SK-N-SH treated with all-trans-retinoic acid at 6 μM for 48 hours (cell line): ENCODE data around the gene GDF2.

Experiments
- CSDC2 ChIP-seq: fragments of 250-450 bp; sonication (Bioruptor Pico); IDR thresholded peaks from 2 replicates; pipeline ENCODE4 v1.5.0; 2020; ENCODE audit warnings: mild to moderate bottlenecking, moderate library complexity
- RARB ChIP-seq: fragments of 250-450 bp; sonication (Bioruptor Pico); IDR thresholded peaks from 2 replicates; pipeline ENCODE4 v1.8.0; 2021; ENCODE audit warnings: mild to moderate bottlenecking, moderate library complexity
- ZNF565 ChIP-seq: fragments of 450-650 bp; formaldehyde crosslinking; conservative IDR thresholded peaks from 2 replicates; pipeline ENCODE4 v1.5.0; 2020; ENCODE audit warnings: low read depth, mild to moderate bottlenecking, moderate library complexity
- TF ChIP-seq, protein P1 (sequence below): fragments of 250-450 bp; sonication (Bioruptor Pico); IDR thresholded peaks from 2 replicates; pipeline ENCODE4 v1.8.0; 2020; ENCODE audit warnings: mild to moderate bottlenecking, moderate library complexity, borderline replicate concordance
- TF ChIP-seq, protein P2 (sequence below): fragments of 250-450 bp; sonication (Bioruptor Pico); IDR thresholded peaks from 2 replicates; pipeline ENCODE4 v1.5.1; 2021; ENCODE audit warnings: mild to moderate bottlenecking, moderate library complexity

DNA sequence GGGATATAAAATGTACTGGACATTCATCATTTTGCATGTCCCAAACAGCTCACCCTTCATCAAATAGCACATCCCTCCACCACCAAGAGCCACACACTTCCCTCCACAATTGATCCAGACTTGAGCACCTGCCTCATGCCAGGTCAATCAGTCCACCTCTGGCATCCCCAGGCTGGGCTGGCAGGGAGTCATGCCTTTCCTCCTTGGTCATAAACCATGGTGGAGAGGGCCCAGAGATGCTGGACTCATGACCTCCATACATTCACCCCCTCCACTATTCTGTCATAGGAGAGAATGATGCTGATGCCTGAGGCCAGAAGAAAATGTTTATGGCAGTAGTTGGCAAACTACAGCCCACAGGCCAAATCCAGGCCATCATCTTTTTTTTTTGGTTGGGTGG lies 38.4 kb upstream of the GDF2 start:
- TF ChIP-seq CSDC2 (no peak), RARB (CRISPR knock-in tag) (no peak), ZNF565 (CRISPR knock-in tag) (no peak)
- TF ChIP-seq, protein P1, sequence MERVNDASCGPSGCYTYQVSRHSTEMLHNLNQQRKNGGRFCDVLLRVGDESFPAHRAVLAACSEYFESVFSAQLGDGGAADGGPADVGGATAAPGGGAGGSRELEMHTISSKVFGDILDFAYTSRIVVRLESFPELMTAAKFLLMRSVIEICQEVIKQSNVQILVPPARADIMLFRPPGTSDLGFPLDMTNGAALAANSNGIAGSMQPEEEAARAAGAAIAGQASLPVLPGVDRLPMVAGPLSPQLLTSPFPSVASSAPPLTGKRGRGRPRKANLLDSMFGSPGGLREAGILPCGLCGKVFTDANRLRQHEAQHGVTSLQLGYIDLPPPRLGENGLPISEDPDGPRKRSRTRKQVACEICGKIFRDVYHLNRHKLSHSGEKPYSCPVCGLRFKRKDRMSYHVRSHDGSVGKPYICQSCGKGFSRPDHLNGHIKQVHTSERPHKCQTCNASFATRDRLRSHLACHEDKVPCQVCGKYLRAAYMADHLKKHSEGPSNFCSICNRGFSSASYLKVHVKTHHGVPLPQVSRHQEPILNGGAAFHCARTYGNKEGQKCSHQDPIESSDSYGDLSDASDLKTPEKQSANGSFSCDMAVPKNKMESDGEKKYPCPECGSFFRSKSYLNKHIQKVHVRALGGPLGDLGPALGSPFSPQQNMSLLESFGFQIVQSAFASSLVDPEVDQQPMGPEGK (CRISPR knock-in tag), result no peak
- TF ChIP-seq, protein P2, sequence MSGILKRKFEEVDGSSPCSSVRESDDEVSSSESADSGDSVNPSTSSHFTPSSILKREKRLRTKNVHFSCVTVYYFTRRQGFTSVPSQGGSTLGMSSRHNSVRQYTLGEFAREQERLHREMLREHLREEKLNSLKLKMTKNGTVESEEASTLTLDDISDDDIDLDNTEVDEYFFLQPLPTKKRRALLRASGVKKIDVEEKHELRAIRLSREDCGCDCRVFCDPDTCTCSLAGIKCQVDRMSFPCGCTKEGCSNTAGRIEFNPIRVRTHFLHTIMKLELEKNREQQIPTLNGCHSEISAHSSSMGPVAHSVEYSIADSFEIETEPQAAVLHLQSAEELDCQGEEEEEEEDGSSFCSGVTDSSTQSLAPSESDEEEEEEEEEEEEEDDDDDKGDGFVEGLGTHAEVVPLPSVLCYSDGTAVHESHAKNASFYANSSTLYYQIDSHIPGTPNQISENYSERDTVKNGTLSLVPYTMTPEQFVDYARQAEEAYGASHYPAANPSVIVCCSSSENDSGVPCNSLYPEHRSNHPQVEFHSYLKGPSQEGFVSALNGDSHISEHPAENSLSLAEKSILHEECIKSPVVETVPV (CRISPR knock-in tag), result no peak
